Lower leg skin (tissue), 4 donors: ENCODE measurements around the gene WWOX. TPM values are rescaled to one million over a fixed set of nuclear protein-coding genes. Genes with fewer than 3 reads are reported as not detected.

Source experiments
- DNase-seq, 2 donors: peaks; one replicate each; pipeline ENCODE4 v3.0.0-alpha.2; 2019; ENCODE audit warnings: low spot score in 2 of 2
- H3K4me3 ChIP-seq: fragments of 200-600 bp; sonication (generic); 2 replicates; pipeline ENCODE4 v1.5.1; 2017; ENCODE audit warnings: mild to moderate bottlenecking, low read depth; ENCODE audit not compliant: poor library complexity, severe bottlenecking
- POLR2A ChIP-seq, 2 donors: fragments of 450-650 bp; IDR thresholded peaks; one replicate each; pipeline ENCODE4 v1.6.1; 2016 to 2017; ENCODE audit warnings: antibody characterized with exemption in 2 of 2, mild to moderate bottlenecking in 1 of 2, moderate library complexity in 1 of 2
- WGBS, 2 donors: methylation state at CpG; one replicate each; pipeline ENCODE4 v1.1.5; 2018; 5-methylcytosine and 5-hydroxymethylcytosine counted together
- intact Hi-C: fragments of 100-400 bp; cut with DNase I; formaldehyde crosslinking; loops from one replicate; pipeline ENCODE4 v1.15.0; 2023; ENCODE audit warnings: low total_unique reads
- total RNA-seq, 4 donors: library from RNA; depleted of rRNA; stranded (reverse); fragments of >200 nt; gene quantifications; one replicate each; pipeline ENCODE4 v1.1.0, GENCODE V29; 2016
- TF ChIP-seq, protein P1 (sequence below), 3 donors: fragments of 450-650 bp; IDR thresholded peaks; one replicate each; pipeline ENCODE4 v1.5.1; 2016; ENCODE audit warnings: antibody characterized with exemption in 3 of 3, mild to moderate bottlenecking in 3 of 3, moderate library complexity in 2 of 3

WWOX gene
- total RNA-seq, 4 donors from 2014 or later, result 21.0 to 82.7 (median 36.1) TPM

GRCh38 chr16:79053577-79053976, 954.1 kb downstream of the WWOX start:
- WGBS, 2 donors, result 75 to 79% methylated on average over 4 of the region's 4 CpGs
- TF ChIP-seq, protein P1, sequence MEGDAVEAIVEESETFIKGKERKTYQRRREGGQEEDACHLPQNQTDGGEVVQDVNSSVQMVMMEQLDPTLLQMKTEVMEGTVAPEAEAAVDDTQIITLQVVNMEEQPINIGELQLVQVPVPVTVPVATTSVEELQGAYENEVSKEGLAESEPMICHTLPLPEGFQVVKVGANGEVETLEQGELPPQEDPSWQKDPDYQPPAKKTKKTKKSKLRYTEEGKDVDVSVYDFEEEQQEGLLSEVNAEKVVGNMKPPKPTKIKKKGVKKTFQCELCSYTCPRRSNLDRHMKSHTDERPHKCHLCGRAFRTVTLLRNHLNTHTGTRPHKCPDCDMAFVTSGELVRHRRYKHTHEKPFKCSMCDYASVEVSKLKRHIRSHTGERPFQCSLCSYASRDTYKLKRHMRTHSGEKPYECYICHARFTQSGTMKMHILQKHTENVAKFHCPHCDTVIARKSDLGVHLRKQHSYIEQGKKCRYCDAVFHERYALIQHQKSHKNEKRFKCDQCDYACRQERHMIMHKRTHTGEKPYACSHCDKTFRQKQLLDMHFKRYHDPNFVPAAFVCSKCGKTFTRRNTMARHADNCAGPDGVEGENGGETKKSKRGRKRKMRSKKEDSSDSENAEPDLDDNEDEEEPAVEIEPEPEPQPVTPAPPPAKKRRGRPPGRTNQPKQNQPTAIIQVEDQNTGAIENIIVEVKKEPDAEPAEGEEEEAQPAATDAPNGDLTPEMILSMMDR (IDR thresholded peaks at IDR 0.05), result no peak
- no peak for TF ChIP-seq POLR2A (IDR thresholded peaks at IDR 0.05)
- DNase-seq, result no peak

DNA sequence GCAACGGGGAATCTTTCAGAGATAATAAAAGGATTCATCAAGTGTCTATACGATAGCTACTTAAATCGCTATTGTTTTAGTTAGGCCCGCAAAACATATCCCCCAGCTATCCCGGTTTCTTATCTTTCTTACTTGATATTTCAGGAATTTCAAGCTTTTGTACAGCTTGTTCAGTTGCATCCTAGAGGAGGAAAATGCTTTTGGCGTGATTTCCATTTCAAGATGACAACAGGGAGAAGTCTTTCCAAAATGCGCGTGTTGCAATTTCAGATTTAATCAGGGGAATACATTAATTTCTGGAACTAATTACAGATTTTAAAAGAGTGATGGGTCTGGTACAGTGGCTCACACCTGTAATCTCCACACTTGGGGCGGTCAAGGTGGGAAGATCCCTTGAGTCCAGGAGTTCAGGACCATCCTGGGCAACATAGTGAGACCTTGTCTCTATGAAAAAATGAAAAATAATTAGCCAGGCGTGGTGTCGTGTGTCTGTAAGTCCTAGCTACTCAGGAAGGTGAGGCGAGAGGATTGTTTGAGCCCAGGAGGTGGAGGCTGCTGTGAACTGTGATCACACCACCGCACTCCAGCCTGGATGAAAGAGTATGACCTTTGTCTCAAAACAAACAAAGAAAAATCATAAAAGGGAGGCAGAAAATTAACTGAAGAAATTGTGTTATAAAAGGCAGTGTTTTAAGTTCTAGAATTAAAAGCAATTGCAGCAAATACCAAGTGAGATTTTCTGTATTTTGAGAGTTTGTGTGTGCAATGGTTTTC, 954.9 kb downstream of the WWOX start:
- intact Hi-C loops, result no loop called here
- H3K4me3 ChIP-seq, result no peak overlapping the region
- WGBS, 2 donors, result 50 to 55% methylated on average over 13 of the region's 13 CpGs
- no peak for DNase-seq
- TF ChIP-seq, protein P1 (IDR thresholded peaks at IDR 0.05), result no peak
- no peak for TF ChIP-seq POLR2A (IDR thresholded peaks at IDR 0.05)

More at GRCh38 chr16:79053577-79053976, 954.1 kb downstream of the WWOX start:
- no peak overlapping the region for H3K4me3 ChIP-seq
- intact Hi-C loops, result no loop called here

- no peak for DNase-seq
- intact Hi-C loops, result no loop called here
- WGBS, 2 donors, result 98 to 100% methylated on average over 3 of the region's 3 CpGs
- no peak overlapping the region for H3K4me3 ChIP-seq
- TF ChIP-seq, protein P1 (IDR thresholded peaks at IDR 0.05), result no peak
- no peak for TF ChIP-seq POLR2A (IDR thresholded peaks at IDR 0.05)
Observed at GRCh38 chr16:79055251-79055970, 956.0 kb downstream of the WWOX start.

DNA sequence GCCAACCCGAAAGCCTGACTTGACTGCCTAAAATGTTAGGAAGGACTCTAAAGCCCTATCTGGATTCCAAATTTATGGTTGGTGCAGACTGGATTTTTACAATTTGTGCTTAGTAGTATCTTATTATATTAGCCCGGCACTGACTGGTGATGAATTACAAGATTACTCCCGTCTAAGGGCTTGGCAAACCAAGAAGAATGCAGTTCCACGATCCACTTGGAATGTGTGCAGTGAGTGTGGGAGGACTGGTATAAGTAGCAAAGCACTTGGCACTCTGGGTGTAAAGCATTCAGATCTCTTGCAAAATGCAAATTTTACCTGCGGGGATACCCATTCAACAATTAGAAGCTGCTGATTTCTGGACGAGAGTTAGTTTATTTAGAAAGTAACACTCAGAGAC, 961.7 kb downstream of the WWOX start:
- TF ChIP-seq, protein P1 (IDR thresholded peaks at IDR 0.05), result no peak
- no peak for TF ChIP-seq POLR2A (IDR thresholded peaks at IDR 0.05)
- WGBS, 2 donors, result 39% methylated on average over 6 of the region's 6 CpGs
- DNase-seq, result no peak
- H3K4me3 ChIP-seq, result no peak overlapping the region
- intact Hi-C loops, result no loop called here

DNA sequence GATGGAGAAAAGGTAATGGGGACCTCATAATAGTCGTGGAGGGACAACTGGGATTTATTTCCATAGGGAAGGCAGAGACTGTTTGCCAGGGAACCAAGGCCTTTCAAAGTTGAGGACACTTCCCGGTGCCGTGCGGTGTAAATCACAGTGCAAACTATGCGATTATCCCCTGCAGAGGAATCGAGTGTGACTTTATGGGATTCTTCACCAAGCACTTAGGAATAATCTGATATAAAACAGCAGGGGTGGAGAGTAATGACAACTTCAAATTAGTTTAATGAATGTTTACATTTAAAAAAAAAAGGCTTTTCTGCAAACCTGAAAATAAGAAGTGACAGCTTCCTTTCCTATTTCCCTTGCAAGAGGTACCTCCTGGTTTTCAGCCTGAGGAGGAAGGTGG, 962.9 kb downstream of the WWOX start:
- 79 to 85% methylated on average over 6 of the region's 6 CpGs for WGBS, 2 donors

More for the DNA sequence above, 962.9 kb downstream of the WWOX start:
- TF ChIP-seq POLR2A (IDR thresholded peaks at IDR 0.05), result no peak
- TF ChIP-seq, protein P1 (IDR thresholded peaks at IDR 0.05), result no peak
- DNase-seq, result no peak
- no peak overlapping the region for H3K4me3 ChIP-seq
- intact Hi-C loops, result no loop called here
